Colonic mucosa (tissue), 4 donors: ENCODE results near the gene COL24A1. TPM values are rescaled to one million over a fixed set of nuclear protein-coding genes. Genes with fewer than 3 reads are reported as not detected.
A peak's percentile ranks its signal among the peaks of the same experiment; 100 is the strongest.
"Not testable (repeated sequence)": the region's sequence is repeated elsewhere in the genome, so short reads cannot be mapped to it uniquely, and the experiment has no call there.

Source experiments
- DNase-seq: peaks from one replicate; pipeline ENCODE4 v3.0.0-alpha.2; 2020
- H3K27ac ChIP-seq: fragments of 200-600 bp; one replicate; pipeline ENCODE4 v1.8.0; 2021
- H3K27me3 ChIP-seq: fragments of 200-600 bp; one replicate; pipeline ENCODE4 v1.8.0; 2021
- H3K36me3 ChIP-seq: fragments of 200-600 bp; one replicate; pipeline ENCODE4 v1.8.0; 2021
- H3K4me1 ChIP-seq: fragments of 200-600 bp; one replicate; pipeline ENCODE4 v1.8.0; 2021; ENCODE audit warnings: mild to moderate bottlenecking
- H3K4me3 ChIP-seq: fragments of 200-600 bp; one replicate; pipeline ENCODE4 v1.8.0; 2021
- H3K9ac ChIP-seq, 2 donors: one replicate each; pipeline ENCODE4 v1.7.0; 2013; ENCODE audit warnings: control low read depth in 2 of 2, low read depth in 2 of 2, low read length in 2 of 2
- H3K9me3 ChIP-seq: fragments of 200-600 bp; one replicate; pipeline ENCODE4 v1.8.0; 2021
- CTCF ChIP-seq: fragments of 200-600 bp; IDR thresholded peaks from one replicate; pipeline ENCODE4 v1.8.0; 2022; ENCODE audit warnings: antibody characterized with exemption, mild to moderate bottlenecking
- intact Hi-C: fragments of 100-400 bp; cut with DNase I; formaldehyde crosslinking; loops from one replicate; pipeline ENCODE4 v1.14.1; 2022
- total RNA-seq, 2 donors: library from RNA; stranded (reverse); fragmentation: NEBNext Ultra II Directional in 1 of 2; extraction: Animal tissue kit (Norgen Biotek cat#: 25700) in 1 of 2; gene quantifications; one replicate each; pipeline ENCODE4 v1.2.1, GENCODE V29; 2021
- donor health status: healthy.
- donor health status: DM: no; HTN: no; CAD: no.
- donor health status: DM: no; HTN: no; CAD: no.

COL24A1 gene
- total RNA-seq, 2 donors from 2014 or later, result 0.02 to 0.40 TPM

GRCh38 chr1:85884372-85885035, 272.1 kb downstream of the COL24A1 start:
- H3K4me1 ChIP-seq, result no peaks in the 10 kb centered on the region
- no peak overlapping the region for H3K9ac ChIP-seq
- DNase-seq, result no peak
- H3K27ac ChIP-seq, result no peak overlapping the region
- TF ChIP-seq CTCF, result peak; percentile 38
- no peaks in the 10 kb centered on the region for H3K36me3 ChIP-seq
- H3K4me3 ChIP-seq, result no peak overlapping the region
- no peaks in the 10 kb centered on the region for H3K9me3 ChIP-seq
- intact Hi-C loops, result no loop called here
- H3K27me3 ChIP-seq, result no peaks in the 10 kb centered on the region

DNA sequence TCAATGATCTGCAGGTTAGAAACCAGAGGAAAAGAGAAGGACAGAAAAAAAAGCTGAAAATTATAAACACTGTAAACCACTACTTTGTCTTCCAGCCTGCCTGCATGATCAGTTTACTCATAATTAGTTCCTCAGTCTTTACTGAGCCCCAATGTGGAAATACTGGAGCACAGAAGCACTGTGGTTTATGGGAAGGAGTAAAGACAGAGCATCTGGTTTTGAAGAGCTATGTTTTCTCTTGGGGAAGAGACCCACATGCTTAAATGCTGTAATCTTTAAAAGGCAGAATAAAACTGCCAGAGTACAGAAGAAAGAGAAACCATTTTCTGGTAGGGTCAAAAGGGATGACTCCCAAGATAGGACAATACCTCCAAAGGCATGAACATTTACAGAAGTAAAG, 289.4 kb downstream of the COL24A1 start:
- H3K4me3 ChIP-seq, result no peak overlapping the region
- intact Hi-C loops, result no loop called here
- no peaks in the 10 kb centered on the region for H3K9me3 ChIP-seq
- H3K9ac ChIP-seq, result no peak overlapping the region
- H3K27me3 ChIP-seq, result no peaks in the 10 kb centered on the region
- DNase-seq, result no peak
- no peaks in the 10 kb centered on the region for H3K4me1 ChIP-seq
- TF ChIP-seq CTCF, result no peak
- no peaks in the 10 kb centered on the region for H3K36me3 ChIP-seq
- H3K27ac ChIP-seq, result no peak overlapping the region

DNA sequence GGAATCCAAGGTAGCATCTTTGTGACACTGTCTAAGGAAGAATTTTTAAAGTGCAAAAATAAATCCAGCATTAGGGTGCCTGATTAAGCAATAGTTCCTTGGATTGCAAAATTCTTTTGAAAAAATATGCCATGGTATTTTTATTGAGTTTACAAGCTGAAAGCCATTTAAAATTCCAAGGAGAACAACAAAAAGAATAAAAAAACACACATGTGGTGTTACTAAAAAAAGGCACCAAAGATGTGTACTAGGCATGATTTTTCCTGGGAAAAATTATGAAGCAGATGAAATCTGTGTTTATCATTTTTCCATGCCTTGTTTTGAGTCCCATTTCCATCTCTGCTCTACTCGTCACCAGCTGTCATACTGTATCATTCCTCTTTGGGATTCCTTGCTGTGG, 291.4 kb downstream of the COL24A1 start:
- Histone ChIP-seq H3K27ac (no peak overlapping the region), H3K9me3 (no peaks in the 10 kb centered on the region), H3K36me3 (no peaks in the 10 kb centered on the region), H3K9ac (no peak overlapping the region), H3K27me3 (no peaks in the 10 kb centered on the region), H3K4me3 (no peak overlapping the region), H3K4me1 (no peaks in the 10 kb centered on the region)
- TF ChIP-seq CTCF, result no peak
- intact Hi-C loops, result no loop called here
- DNase-seq, result no peak

- no peak overlapping the region for H3K27ac ChIP-seq
- no peaks in the 10 kb centered on the region for H3K36me3 ChIP-seq
- intact Hi-C loops, result no loop called here
- no peak for TF ChIP-seq CTCF
- H3K9ac ChIP-seq, result no peak overlapping the region
- H3K4me3 ChIP-seq, result no peak overlapping the region
- H3K4me1 ChIP-seq, result no peaks in the 10 kb centered on the region
- DNase-seq, result no peak
- no peaks in the 10 kb centered on the region for H3K9me3 ChIP-seq
- no peaks in the 10 kb centered on the region for H3K27me3 ChIP-seq
Measured at GRCh38 chr1:85864727-85865126, 291.8 kb downstream of the COL24A1 start.

DNA sequence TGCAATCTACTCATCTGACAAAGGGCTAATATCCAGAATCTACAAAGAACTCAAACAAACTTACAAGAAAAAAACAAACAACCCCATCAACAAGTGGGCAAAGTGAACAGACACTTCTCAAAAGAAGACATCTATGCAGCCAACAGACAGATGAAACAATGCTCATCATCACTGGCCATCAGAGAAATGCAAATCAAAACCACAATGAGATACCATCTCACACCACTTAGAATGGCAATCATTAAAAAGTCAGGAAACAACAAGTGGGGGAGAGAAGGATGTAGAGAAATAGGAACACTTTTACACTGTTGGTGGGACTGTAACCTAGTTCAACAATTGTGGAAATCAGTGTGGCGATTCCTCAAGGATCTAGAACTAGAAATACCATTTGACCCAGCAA, 292.9 kb downstream of the COL24A1 start:
- H3K27me3 ChIP-seq, H3K9ac ChIP-seq, DNase-seq, H3K9me3 ChIP-seq, H3K36me3 ChIP-seq, H3K4me3 ChIP-seq, H3K4me1 ChIP-seq, intact Hi-C loops, H3K27ac ChIP-seq: not testable (repeated sequence)

DNA sequence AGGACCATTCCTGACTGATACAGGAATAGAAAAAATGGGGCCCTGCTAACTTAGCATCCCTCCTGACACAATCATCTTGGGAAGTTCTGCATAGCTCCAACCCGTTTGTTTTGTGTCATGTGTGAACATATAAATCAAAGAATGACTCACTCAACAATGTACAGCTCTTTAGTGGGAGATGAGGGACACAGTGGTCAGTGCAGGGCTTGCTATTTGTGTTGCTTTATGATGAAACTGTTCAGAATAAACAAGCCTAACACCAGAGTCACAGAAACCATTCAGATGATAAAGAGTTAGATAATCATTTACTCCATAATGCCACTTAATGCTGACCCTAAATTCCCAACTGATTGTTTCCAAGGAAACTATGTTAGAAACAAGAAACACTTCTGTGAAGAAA, 294.1 kb downstream of the COL24A1 start:
- intact Hi-C loops, result no loop called here
- Histone ChIP-seq H3K27me3 (no peaks in the 10 kb centered on the region), H3K9ac (no peak overlapping the region), H3K27ac (no peak overlapping the region), H3K4me1 (no peaks in the 10 kb centered on the region), H3K36me3 (no peaks in the 10 kb centered on the region), H3K4me3 (no peak overlapping the region), H3K9me3 (no peaks in the 10 kb centered on the region)
- no peak for TF ChIP-seq CTCF
- no peak for DNase-seq
